Stimulated activated naive B cell treated with anti-CD40 and anti-IgM and Interleukin-4, amounts not matched to agents 10 μg/mL and 1 μg/mL and 100 μg/mL, for 72 hours (primary cell): ENCODE data around the gene MYLK4.
"Not testable (repeated sequence)": the region's sequence is repeated elsewhere in the genome, so short reads cannot be mapped to it uniquely, and the experiment has no call there.

Experiments
- ATAC-seq, 2 donors: fragments of 150-1000 bp; cut with Tn5 transposase; replicated peaks; 2 replicates each; pipeline ENCODE4 v1.10.0; 2021; ENCODE audit warnings: moderate library complexity in 1 of 2
- DNase-seq: peaks from one replicate; pipeline ENCODE4 v3.0.0; 2021
- H3K27ac Mint-ChIP-seq: one replicate; pipeline ENCODE4 v1.8.0; 2022; ENCODE audit warnings: mild to moderate bottlenecking, mixed read lengths
- H3K27me3 Mint-ChIP-seq, 2 donors: one replicate each; pipeline ENCODE4 v1.8.0; 2022; ENCODE audit warnings: mixed read lengths in 2 of 2
- H3K36me3 Mint-ChIP-seq, 2 donors: one replicate each; pipeline ENCODE4 v1.8.0; 2022; ENCODE audit warnings: mixed read lengths in 2 of 2, mild to moderate bottlenecking in 1 of 2
- H3K4me1 Mint-ChIP-seq, 2 donors: one replicate each; pipeline ENCODE4 v1.8.0; 2022; ENCODE audit warnings: mixed read lengths in 2 of 2, mild to moderate bottlenecking in 1 of 2
- H3K4me3 Mint-ChIP-seq, 2 donors: one replicate each; pipeline ENCODE4 v1.8.0; 2022; ENCODE audit warnings: mild to moderate bottlenecking in 2 of 2, mixed read lengths in 2 of 2, moderate library complexity in 1 of 2
- H3K9me3 Mint-ChIP-seq, 2 donors: one replicate each; pipeline ENCODE4 v1.8.0; 2022; ENCODE audit warnings: mixed read lengths in 2 of 2, mild to moderate bottlenecking in 1 of 2

MYLK4 gene

GRCh38 chr6:2767657-2768524 is 17.2 kb upstream of the MYLK4 start:
- no peak for DNase-seq
- H3K4me3 Mint-ChIP-seq, result peak overlapping the region; percentile 71 to 80
- ATAC-seq, result no peak
- peaks cover 32 to 43% of the 10 kb centered on the region in 2 donors for H3K4me1 Mint-ChIP-seq
- H3K27ac Mint-ChIP-seq, result no peak overlapping the region
- H3K27me3 Mint-ChIP-seq, result no peaks in the 10 kb centered on the region
- H3K9me3 Mint-ChIP-seq, result no peaks in the 10 kb centered on the region
- peaks cover 3 to 19% of the 10 kb centered on the region in 2 donors for H3K36me3 Mint-ChIP-seq

GRCh38 chr6:2766767-2767656 is 16.3 kb upstream of the MYLK4 start:
- Mint-ChIP-seq H3K36me3 (peaks cover 3 to 19% of the 10 kb centered on the region in 2 donors), H3K4me1 (peaks cover 32 to 43% of the 10 kb centered on the region in 2 donors)

DNA sequence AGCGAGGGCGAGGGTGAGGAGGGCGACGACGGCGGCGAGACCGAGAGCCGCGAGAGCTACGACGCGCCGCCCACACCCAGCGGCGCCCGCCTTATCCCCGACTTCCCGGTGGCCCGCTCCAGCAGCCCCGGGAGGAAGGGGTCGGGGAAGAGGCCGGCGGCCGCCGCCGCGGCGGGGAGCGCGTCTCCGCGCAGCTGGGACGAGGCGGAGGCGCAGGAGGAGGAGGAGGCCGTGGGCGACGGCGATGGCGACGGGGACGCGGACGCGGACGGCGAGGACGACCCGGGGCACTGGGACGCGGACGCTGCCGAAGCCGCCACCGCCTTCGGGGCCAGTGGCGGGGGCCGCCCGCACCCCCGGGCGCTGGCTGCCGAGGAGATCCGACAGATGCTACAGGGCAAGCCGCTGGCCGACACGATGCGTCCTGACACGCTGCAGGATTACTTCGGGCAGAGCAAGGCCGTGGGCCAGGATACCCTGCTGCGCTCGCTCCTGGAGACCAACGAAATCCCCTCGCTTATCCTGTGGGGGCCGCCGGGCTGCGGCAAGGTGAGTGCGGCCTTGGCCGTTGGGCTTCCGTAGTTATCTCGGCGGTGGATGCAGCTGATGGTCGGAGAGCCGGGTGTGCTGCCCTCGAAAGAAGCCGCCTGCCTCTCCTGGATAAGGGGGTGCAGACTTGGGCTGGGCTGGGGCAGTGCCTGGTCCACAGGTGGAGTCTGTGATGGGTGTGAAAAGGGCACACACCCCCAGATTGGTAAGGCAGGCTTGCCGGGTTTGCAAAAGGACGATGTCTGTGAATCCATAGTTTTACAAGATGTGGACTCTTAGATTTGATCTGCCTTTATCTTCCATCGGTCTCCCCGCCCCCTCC is 15.4 kb upstream of the MYLK4 start:
- peaks cover 0 to 2% of the 10 kb centered on the region in 2 donors for H3K9me3 Mint-ChIP-seq
- peaks cover 29 to 37% of the 10 kb centered on the region in 2 donors for H3K4me1 Mint-ChIP-seq
- DNase-seq (peak; percentile 43), ATAC-seq (peak; percentile 30 to 31)
- H3K27ac Mint-ChIP-seq, result peak overlapping the region; percentile 91
- no peaks in the 10 kb centered on the region for H3K27me3 Mint-ChIP-seq
- H3K4me3 Mint-ChIP-seq, result peak overlapping the region; percentile 88 to 97
- peaks cover 3 to 17% of the 10 kb centered on the region in 2 donors for H3K36me3 Mint-ChIP-seq

More at GRCh38 chr6:2766767-2767656, 16.3 kb upstream of the MYLK4 start:
- DNase-seq (no peak), ATAC-seq (no peak)
- H3K9me3 Mint-ChIP-seq, result peaks cover 0 to 2% of the 10 kb centered on the region in 2 donors
- H3K27ac Mint-ChIP-seq, result no peak overlapping the region
- peak overlapping the region; percentile 88 to 97 for H3K4me3 Mint-ChIP-seq
- no peaks in the 10 kb centered on the region for H3K27me3 Mint-ChIP-seq

GRCh38 chr6:2765166-2765895 is 14.6 kb upstream of the MYLK4 start, which contains the start of gene WRNIP1:
Gene WRNIP1 (plus strand): TSS chr6:2765393. CDS start chr6:2765623, 230 bp downstream.
- H3K4me1 Mint-ChIP-seq, result peaks cover 26 to 35% of the 10 kb centered on the region in 2 donors
- peaks cover 3 to 15% of the 10 kb centered on the region in 2 donors for H3K36me3 Mint-ChIP-seq
- DNase-seq (peak; percentile 98), ATAC-seq (peak; percentile 90 to 93)
- peaks cover 0 to 2% of the 10 kb centered on the region in 2 donors for H3K9me3 Mint-ChIP-seq
- no peaks in the 10 kb centered on the region for H3K27me3 Mint-ChIP-seq
- peak within 1 kb of the TSS; percentile 94 to 97 for H3K4me3 Mint-ChIP-seq
- peak within 1 kb of the TSS; percentile 100 for H3K27ac Mint-ChIP-seq

- DNase-seq (no peak), ATAC-seq (peak; percentile 78 to 80)
- peaks cover 20 to 28% of the 10 kb centered on the region in 2 donors for H3K4me1 Mint-ChIP-seq
- peaks cover 3 to 9% of the 10 kb centered on the region in 2 donors for H3K36me3 Mint-ChIP-seq
- peak overlapping the region; percentile 100 for H3K27ac Mint-ChIP-seq
- H3K9me3 Mint-ChIP-seq, result peaks cover 0 to 2% of the 10 kb centered on the region in 2 donors
- peak overlapping the region; percentile 94 to 97 for H3K4me3 Mint-ChIP-seq
- H3K27me3 Mint-ChIP-seq, result no peaks in the 10 kb centered on the region
Observed at GRCh38 chr6:2764610-2765165, 14.0 kb upstream of the MYLK4 start.

GRCh38 chr6:2763876-2764540 is 13.3 kb upstream of the MYLK4 start:
- no peak for ATAC-seq
- H3K4me3 Mint-ChIP-seq, result peak overlapping the region; percentile 94 to 97
- H3K27me3 Mint-ChIP-seq, result no peaks in the 10 kb centered on the region
- peaks cover 0 to 2% of the 10 kb centered on the region in 2 donors for H3K9me3 Mint-ChIP-seq
- peaks cover 20 to 28% of the 10 kb centered on the region in 2 donors for H3K4me1 Mint-ChIP-seq
- no peak for DNase-seq
- peak overlapping the region; percentile 100 for H3K27ac Mint-ChIP-seq
- H3K36me3 Mint-ChIP-seq, result peaks cover 3 to 8% of the 10 kb centered on the region in 2 donors

DNA sequence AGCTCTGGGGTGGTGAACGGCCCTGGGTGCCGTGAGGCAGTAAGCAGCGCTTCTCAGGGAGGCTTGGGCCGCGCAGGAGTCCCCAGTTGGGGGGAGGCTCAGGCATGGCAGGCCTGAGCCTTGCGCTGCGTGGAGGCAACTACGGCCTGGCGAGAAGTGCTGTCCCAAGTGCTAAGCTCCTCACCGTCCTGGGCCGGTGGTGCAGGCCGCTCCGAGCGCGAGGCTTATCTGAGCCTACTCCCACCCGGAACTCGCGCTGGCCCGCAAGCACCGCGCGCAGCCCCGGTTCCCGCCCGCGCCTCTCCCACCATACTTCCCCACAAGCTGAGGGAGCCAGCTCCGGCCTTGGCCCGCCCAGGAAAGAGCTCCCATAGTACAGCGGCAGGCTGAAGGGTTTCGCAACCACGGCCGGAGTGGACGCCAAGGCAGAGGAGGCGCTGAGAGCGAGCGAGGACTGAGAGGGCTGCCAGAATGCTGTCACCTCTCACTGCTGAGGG is 12.7 kb upstream of the MYLK4 start:
- H3K4me3 Mint-ChIP-seq, result no peak overlapping the region

GRCh38 chr6:2762868-2763267 is 12.1 kb upstream of the MYLK4 start:
- not testable (repeated sequence) for H3K27ac Mint-ChIP-seq, DNase-seq, H3K4me3 Mint-ChIP-seq, ATAC-seq, H3K36me3 Mint-ChIP-seq, H3K27me3 Mint-ChIP-seq, H3K9me3 Mint-ChIP-seq
- peaks cover 13 to 18% of the 10 kb centered on the region in 2 donors for H3K4me1 Mint-ChIP-seq

More for the DNA sequence above, 12.7 kb upstream of the MYLK4 start:
- Mint-ChIP-seq H3K36me3 (peaks cover under 1 to 4% of the 10 kb centered on the region in 2 donors), H3K9me3 (peaks cover 0 to 2% of the 10 kb centered on the region in 2 donors), H3K27ac (no peak overlapping the region), H3K4me1 (peaks cover 18 to 23% of the 10 kb centered on the region in 2 donors), H3K27me3 (no peaks in the 10 kb centered on the region)
- DNase-seq (no peak), ATAC-seq (no peak)

DNA sequence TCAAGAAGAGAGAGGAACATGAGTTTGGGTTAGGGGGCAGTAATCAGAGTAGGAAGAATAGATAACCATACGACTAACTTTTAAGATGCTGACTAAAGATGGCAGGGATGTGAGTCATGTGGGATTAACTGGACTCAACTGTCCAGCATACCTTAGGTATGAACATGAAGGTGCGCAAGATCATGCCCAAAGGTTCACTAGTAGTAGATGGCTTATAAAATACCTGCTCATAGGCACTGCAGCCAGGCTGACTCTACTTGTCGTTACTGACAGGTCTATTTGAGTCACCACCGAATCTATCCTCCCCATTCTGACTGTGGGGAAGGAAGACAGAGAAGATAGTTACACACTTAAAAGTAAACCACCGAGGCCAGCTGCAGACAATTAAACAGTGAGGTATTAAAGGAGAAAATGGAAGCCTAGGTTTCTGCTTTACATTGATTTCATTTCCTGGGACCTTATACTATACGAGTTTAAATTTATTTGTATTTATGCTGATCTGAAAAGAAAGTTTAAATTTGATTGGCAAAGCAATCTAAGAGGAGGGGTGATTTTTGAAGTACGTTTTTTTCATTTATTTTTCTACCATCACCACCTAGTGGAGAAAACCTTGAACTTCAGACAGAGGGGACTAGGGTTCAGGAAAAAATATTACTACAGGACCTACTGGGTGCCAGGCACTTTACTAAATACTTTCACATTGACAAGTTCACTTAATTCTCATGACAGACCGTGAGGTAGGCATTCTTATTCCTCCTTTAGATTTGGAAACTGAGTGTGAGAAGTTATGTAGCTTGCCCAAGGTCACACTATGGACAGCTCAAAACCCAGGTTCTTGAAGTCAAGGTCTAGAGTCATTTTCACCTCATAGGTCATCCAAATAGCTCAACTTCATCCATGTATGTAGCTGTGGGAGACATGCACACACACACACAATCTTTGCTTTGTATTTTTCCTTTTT is 10.4 kb upstream of the MYLK4 start:
- H3K27me3 Mint-ChIP-seq, result no peaks in the 10 kb centered on the region
- ATAC-seq, result no peak
- no peak overlapping the region for H3K27ac Mint-ChIP-seq
- peaks cover 0 to 2% of the 10 kb centered on the region in 2 donors for H3K9me3 Mint-ChIP-seq
- peaks cover 5 to 6% of the 10 kb centered on the region in 2 donors for H3K4me1 Mint-ChIP-seq
- H3K36me3 Mint-ChIP-seq, result no peaks in the 10 kb centered on the region
- H3K4me3 Mint-ChIP-seq, result no peak overlapping the region
- no peak for DNase-seq

- Mint-ChIP-seq H3K4me3 (no peak overlapping the region), H3K9me3 (peaks cover 0 to 2% of the 10 kb centered on the region in 2 donors), H3K4me1 (no peaks in the 10 kb centered on the region), H3K36me3 (no peaks in the 10 kb centered on the region), H3K27ac (no peak overlapping the region), H3K27me3 (peaks cover 0 to 4% of the 10 kb centered on the region in 2 donors)
- DNase-seq, result no peak
- ATAC-seq, result no peak
Observed at GRCh38 chr6:2758980-2759379, 8.3 kb upstream of the MYLK4 start.

DNA sequence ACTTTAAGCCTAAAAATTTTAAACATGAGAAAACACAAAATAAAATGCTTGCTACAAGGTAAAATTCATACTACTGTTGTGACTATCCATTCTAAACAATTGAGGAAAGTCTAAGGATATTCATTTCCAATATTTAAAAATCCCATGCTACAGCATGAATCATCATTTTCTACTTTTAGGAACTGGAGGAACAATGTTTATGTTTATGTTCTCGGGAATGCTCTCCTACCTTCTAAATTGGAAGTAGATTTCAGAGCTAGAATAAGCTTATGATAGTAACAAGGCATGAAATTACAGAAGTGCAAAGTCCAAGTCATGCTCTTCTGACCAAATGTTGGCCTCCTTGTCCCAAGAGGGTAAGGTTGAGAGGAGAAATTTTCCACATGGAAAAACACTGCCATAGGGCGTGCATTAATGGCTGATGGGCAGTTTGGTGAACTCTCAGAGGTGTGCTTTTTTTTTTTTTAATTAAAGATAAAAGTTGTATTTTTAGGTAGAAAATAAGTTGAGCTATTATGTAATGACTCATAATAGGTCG is 6.0 kb upstream of the MYLK4 start:
- no peak overlapping the region for H3K27ac Mint-ChIP-seq
- peaks cover 5 to 13% of the 10 kb centered on the region in 2 donors for H3K27me3 Mint-ChIP-seq
- DNase-seq (no peak), ATAC-seq (no peak)
- no peaks in the 10 kb centered on the region for H3K4me1 Mint-ChIP-seq
- H3K9me3 Mint-ChIP-seq, result no peaks in the 10 kb centered on the region
- no peak overlapping the region for H3K4me3 Mint-ChIP-seq
- no peaks in the 10 kb centered on the region for H3K36me3 Mint-ChIP-seq
